H9 (cell line): Measurements from ENCODE around the gene ITGB6. TPM values are rescaled to one million over a fixed set of nuclear protein-coding genes. Genes with fewer than 3 reads are reported as not detected.

ENCODE experiments used
- DNase-seq: peaks from one replicate; pipeline ENCODE4 v3.0.0-alpha.2; 2017
- H2AFZ ChIP-seq: one replicate; pipeline ENCODE4 v1.6.1; 2013; ENCODE audit warnings: mild to moderate bottlenecking, low read length, control low read depth, moderate library complexity
- H2AK5ac ChIP-seq: 2 replicates; pipeline ENCODE4 v1.6.1; 2013; ENCODE audit warnings: low read length, control low read depth, mixed read lengths; ENCODE audit not compliant: insufficient read length
- H2BK120ac ChIP-seq: one replicate; pipeline ENCODE4 v1.6.1; 2013; ENCODE audit warnings: low read depth, mild to moderate bottlenecking, low read length, control low read depth, inconsistent platforms; ENCODE audit not compliant: poor library complexity, severe bottlenecking
- H2BK12ac ChIP-seq: 2 replicates; pipeline ENCODE4 v1.6.1; 2013; ENCODE audit warnings: low read length, control low read depth, mixed read lengths, low read depth; ENCODE audit not compliant: insufficient read length
- H2BK15ac ChIP-seq: 2 replicates; pipeline ENCODE4 v1.6.1; 2013; ENCODE audit warnings: low read depth, low read length, control low read depth
- H2BK20ac ChIP-seq: one replicate; pipeline ENCODE4 v1.6.1; 2013; ENCODE audit warnings: low read depth, mild to moderate bottlenecking, low read length, control low read depth, inconsistent platforms; ENCODE audit not compliant: poor library complexity, severe bottlenecking
- H2BK5ac ChIP-seq: 2 replicates; pipeline ENCODE4 v1.6.1; 2013; ENCODE audit warnings: low read length, control low read depth, mixed read lengths; ENCODE audit not compliant: insufficient read length
- H3K14ac ChIP-seq: 2 replicates; pipeline ENCODE4 v1.6.1; 2013; ENCODE audit warnings: low read length, control low read depth; ENCODE audit not compliant: insufficient read depth
- H3K18ac ChIP-seq: 2 replicates; pipeline ENCODE4 v1.6.1; 2013; ENCODE audit warnings: low read depth, mild to moderate bottlenecking, mixed read lengths, low read length, control low read depth; ENCODE audit not compliant: insufficient read length
- H3K23ac ChIP-seq: 2 replicates; pipeline ENCODE4 v1.6.1; 2013; ENCODE audit warnings: low read length, control low read depth, mixed read lengths, low read depth; ENCODE audit not compliant: insufficient read length
- H3K23me2 ChIP-seq: 2 replicates; pipeline ENCODE4 v1.6.1; 2013; ENCODE audit warnings: low read depth, mild to moderate bottlenecking, mixed read lengths, low read length, control low read depth; ENCODE audit not compliant: insufficient read length, poor library complexity, severe bottlenecking
- H3K27ac ChIP-seq: 2 replicates; pipeline ENCODE4 v1.5.1; 2013; ENCODE audit warnings: low read length, control low read depth, mixed read lengths, low read depth; ENCODE audit not compliant: insufficient read length
- H3K27me3 ChIP-seq: 2 replicates; pipeline ENCODE4 v1.6.1; 2013; ENCODE audit warnings: low read length, control low read depth, inconsistent platforms; ENCODE audit not compliant: insufficient read depth
- H3K4ac ChIP-seq: 2 replicates; pipeline ENCODE4 v1.6.1; 2013; ENCODE audit warnings: low read depth, mild to moderate bottlenecking, control low read depth, inconsistent platforms, low read length, moderate library complexity
- H3K4me1 ChIP-seq: 2 replicates; pipeline ENCODE4 v1.6.1; 2013; ENCODE audit warnings: low read length, control low read depth, inconsistent platforms; ENCODE audit not compliant: insufficient read depth
- H3K4me2 ChIP-seq: 2 replicates; pipeline ENCODE4 v1.6.1; 2013; ENCODE audit warnings: low read length, control low read depth, mixed read lengths; ENCODE audit not compliant: insufficient read length, insufficient read depth
- H3K56ac ChIP-seq: 2 replicates; pipeline ENCODE4 v1.6.1; 2013; ENCODE audit warnings: low read depth, mild to moderate bottlenecking, mixed read lengths, low read length, control low read depth; ENCODE audit not compliant: insufficient read length
- H3K79me1 ChIP-seq: 2 replicates; pipeline ENCODE4 v1.6.1; 2013; ENCODE audit warnings: low read depth, mild to moderate bottlenecking, moderate library complexity, low read length, control low read depth, inconsistent platforms; ENCODE audit not compliant: insufficient read depth, poor library complexity, severe bottlenecking
- H3K79me2 ChIP-seq: 2 replicates; pipeline ENCODE4 v1.6.1; 2013; ENCODE audit warnings: low read length, control low read depth, inconsistent platforms; ENCODE audit not compliant: insufficient read depth
- H3K9ac ChIP-seq: 2 replicates; pipeline ENCODE4 v1.6.1; 2013; ENCODE audit warnings: low read length, control low read depth, mixed read lengths; ENCODE audit not compliant: insufficient read length; ENCODE audit errors: extremely low read depth
- H3K9me3 ChIP-seq: one replicate; pipeline ENCODE4 v1.6.1; 2013; ENCODE audit warnings: low read depth, low read length, inconsistent platforms; ENCODE audit not compliant: control insufficient read depth
- H3T11ph ChIP-seq: one replicate; pipeline ENCODE4 v1.6.1; 2013; ENCODE audit warnings: mild to moderate bottlenecking, low read length, control low read depth, inconsistent platforms
- H4K20me1 ChIP-seq: one replicate; pipeline ENCODE4 v1.6.1; 2013; ENCODE audit not compliant: control insufficient read depth, insufficient read length, insufficient read depth
- H4K5ac ChIP-seq: 2 replicates; pipeline ENCODE4 v1.6.1; 2013; ENCODE audit warnings: low read depth, mild to moderate bottlenecking, mixed read lengths, low read length, control low read depth; ENCODE audit not compliant: insufficient read length
- H4K8ac ChIP-seq: replicated peaks from 2 replicates; pipeline ENCODE4 v1.6.1; 2013; ENCODE audit warnings: low read length, control low read depth, mixed read lengths, low read depth; ENCODE audit not compliant: insufficient read length
- H4K91ac ChIP-seq: 2 replicates; pipeline ENCODE4 v1.6.1; 2013; ENCODE audit warnings: low read depth, mild to moderate bottlenecking, moderate library complexity, mixed read lengths, low read length, control low read depth; ENCODE audit not compliant: insufficient read length
- H3K27ac Mint-ChIP-seq, 3 experiments: 2 replicates in 2 of 3; 3 replicates in 1 of 3; pipeline ENCODE4 v1.8.0; 2020 to 2021; ENCODE audit warnings: mixed read lengths in 3 of 3, mild to moderate bottlenecking in 1 of 3, moderate library complexity in 1 of 3
- H3K27me3 Mint-ChIP-seq: 2 replicates; pipeline ENCODE4 v1.8.0; 2021; ENCODE audit warnings: low read depth, mild to moderate bottlenecking, moderate library complexity, mixed read lengths
- H3K36me3 Mint-ChIP-seq, 3 experiments: 2 replicates in 2 of 3; 3 replicates in 1 of 3; pipeline ENCODE4 v1.8.0; 2020 to 2021; ENCODE audit warnings: low read depth in 3 of 3, mixed read lengths in 3 of 3; ENCODE audit not compliant: insufficient read depth in 1 of 3
- H3K4me1 Mint-ChIP-seq, 2 experiments: 2 replicates each; pipeline ENCODE4 v1.8.0; 2020; ENCODE audit warnings: mixed read lengths in 2 of 2
- H3K4me3 Mint-ChIP-seq, 2 experiments: 2 replicates in 1 of 2; 3 replicates in 1 of 2; pipeline ENCODE4 v1.8.0; 2020 to 2021; ENCODE audit warnings: mild to moderate bottlenecking in 2 of 2, mixed read lengths in 2 of 2, moderate library complexity in 1 of 2
- H3K9me3 Mint-ChIP-seq, 2 experiments: 2 replicates in 1 of 2; 3 replicates in 1 of 2; pipeline ENCODE4 v1.8.0; 2020; ENCODE audit warnings: mild to moderate bottlenecking in 2 of 2, mixed read lengths in 2 of 2, moderate library complexity in 1 of 2
- WGBS: extraction: QIAGEN DNeasy Blood & Tissue Kit; methylation state at CpG from one replicate; pipeline ENCODE4 v1.1.7; 2013; ENCODE audit warnings: missing lambda C conversion rate, low lambda C conversion rate, mixed read lengths; ENCODE audit not compliant: insufficient read length; ENCODE audit errors: extremely low coverage; 5-methylcytosine and 5-hydroxymethylcytosine counted together
- total RNA-seq: library from RNA; stranded (reverse); gene quantifications from 2 replicates; pipeline ENCODE4 v1.2.1, GENCODE V29; 2021
- TF ChIP-seq, protein P1 (sequence below): fragments of 200-600 bp; sonication (generic); conservative IDR thresholded peaks from 3 replicates; pipeline ENCODE4 v1.8.0; 2021; ENCODE audit warnings: antibody characterized with exemption, mild to moderate bottlenecking

Gene ITGB6
- total RNA-seq, 1 experiment from 2014 or later, result not detected

GRCh38 chr2:160247296-160248035, 47.4 kb upstream of the ITGB6 start:
- Histone ChIP-seq H3K79me1 (no peaks in the 10 kb centered on the region), H3K23me2 (no peaks in the 10 kb centered on the region), H3K23ac (no peak overlapping the region), H2AK5ac (no peak overlapping the region), H2BK120ac (no peak overlapping the region), H3K4me1 (no peaks in the 10 kb centered on the region), H4K91ac (no peak overlapping the region), H3K4me2 (no peak overlapping the region), H3K9ac (no peak overlapping the region), H2AFZ (no peak overlapping the region), H2BK15ac (no peak overlapping the region), H2BK12ac (no peak overlapping the region), H3K18ac (no peak overlapping the region), H3K14ac (no peak overlapping the region), H4K5ac (no peak overlapping the region), H3K27ac (no peak overlapping the region), H3K9me3 (no peaks in the 10 kb centered on the region), H3K79me2 (no peaks in the 10 kb centered on the region), H3K56ac (no peak overlapping the region), H3T11ph (no peak overlapping the region), H3K27me3 (no peaks in the 10 kb centered on the region), H2BK5ac (no peak overlapping the region), H3K4ac (no peak overlapping the region), H2BK20ac (no peak overlapping the region), H4K20me1 (no peaks in the 10 kb centered on the region), H4K8ac (no peak overlapping the region)
- TF ChIP-seq, protein P1, sequence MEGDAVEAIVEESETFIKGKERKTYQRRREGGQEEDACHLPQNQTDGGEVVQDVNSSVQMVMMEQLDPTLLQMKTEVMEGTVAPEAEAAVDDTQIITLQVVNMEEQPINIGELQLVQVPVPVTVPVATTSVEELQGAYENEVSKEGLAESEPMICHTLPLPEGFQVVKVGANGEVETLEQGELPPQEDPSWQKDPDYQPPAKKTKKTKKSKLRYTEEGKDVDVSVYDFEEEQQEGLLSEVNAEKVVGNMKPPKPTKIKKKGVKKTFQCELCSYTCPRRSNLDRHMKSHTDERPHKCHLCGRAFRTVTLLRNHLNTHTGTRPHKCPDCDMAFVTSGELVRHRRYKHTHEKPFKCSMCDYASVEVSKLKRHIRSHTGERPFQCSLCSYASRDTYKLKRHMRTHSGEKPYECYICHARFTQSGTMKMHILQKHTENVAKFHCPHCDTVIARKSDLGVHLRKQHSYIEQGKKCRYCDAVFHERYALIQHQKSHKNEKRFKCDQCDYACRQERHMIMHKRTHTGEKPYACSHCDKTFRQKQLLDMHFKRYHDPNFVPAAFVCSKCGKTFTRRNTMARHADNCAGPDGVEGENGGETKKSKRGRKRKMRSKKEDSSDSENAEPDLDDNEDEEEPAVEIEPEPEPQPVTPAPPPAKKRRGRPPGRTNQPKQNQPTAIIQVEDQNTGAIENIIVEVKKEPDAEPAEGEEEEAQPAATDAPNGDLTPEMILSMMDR, result no peak
- 0 out of 4 replicates have a peak, but pooled peaks cover 0 to 5% of the 10 kb centered on the region in 2 experiments for H3K4me1 Mint-ChIP-seq
- no peaks in the 10 kb centered on the region for H3K9me3 Mint-ChIP-seq
- no CpG with 5 or more reads among the region's 6 CpGs for WGBS
- H3K4me3 Mint-ChIP-seq, result no peak overlapping the region
- H3K27ac Mint-ChIP-seq, result no peak overlapping the region
- no peaks in the 10 kb centered on the region; the same call in 1 of the 2 replicates for H3K27me3 Mint-ChIP-seq
- DNase-seq, result no peak
- no peaks in the 10 kb centered on the region; a peak in 1 of 7 replicates for H3K36me3 Mint-ChIP-seq
